Psoas muscle (tissue), 8 donors: ENCODE results near the gene MRPL55. TPM values are rescaled to one million over a fixed set of nuclear protein-coding genes. Genes with fewer than 3 reads are reported as not detected.
A peak's percentile ranks its signal among the peaks of the same experiment; 100 is the strongest.
"Not testable (repeated sequence)": the region's sequence is repeated elsewhere in the genome, so short reads cannot be mapped to it uniquely, and the experiment has no call there.

Source experiments
- ATAC-seq, 4 donors: fragments of 200-7000 bp; cut with Tn5 transposase; one replicate each; pipeline ENCODE4 v1.9.1; 2020; ENCODE audit warnings: moderate library complexity in 3 of 4, mild to moderate bottlenecking in 2 of 4
- DNase-seq, 2 donors: peaks; one replicate each; pipeline ENCODE4 v3.0.0-alpha.2; 2020
- H3K27ac ChIP-seq: fragments of 200-600 bp; one replicate; pipeline ENCODE4 v1.8.0; 2022
- H3K27me3 ChIP-seq, 3 donors: fragments of 200-600 bp in 1 of 3; one replicate each; pipeline versions ENCODE4 v1.6.1 to v1.8.0; 2013 to 2022; ENCODE audit warnings: low read length in 2 of 3, mild to moderate bottlenecking in 2 of 3, moderate library complexity in 1 of 3; ENCODE audit not compliant: insufficient read depth in 3 of 3
- H3K36me3 ChIP-seq, 2 donors: fragments of 200-600 bp in 1 of 2; one replicate each; pipeline versions ENCODE4 v1.6.1 to v1.8.0; 2013 to 2022; ENCODE audit warnings: low read depth in 1 of 2, mild to moderate bottlenecking in 1 of 2, moderate library complexity in 1 of 2; ENCODE audit not compliant: insufficient read depth in 1 of 2
- H3K4me1 ChIP-seq: fragments of 200-600 bp; one replicate; pipeline ENCODE4 v1.8.0; 2022
- H3K4me3 ChIP-seq: fragments of 200-600 bp; one replicate; pipeline ENCODE4 v1.8.0; 2022; ENCODE audit warnings: mild to moderate bottlenecking
- H3K9me3 ChIP-seq: fragments of 200-600 bp; one replicate; pipeline ENCODE4 v1.8.0; 2022
- WGBS, 3 donors: extraction: QIAGEN DNeasy Blood & Tissue Kit; methylation state at CpG; one replicate each; pipeline versions ENCODE4 v1.1.6 to v1.1.7; 2013; 5-methylcytosine and 5-hydroxymethylcytosine counted together
- intact Hi-C, 2 donors: fragments of 100-400 bp; cut with DNase I; formaldehyde crosslinking; loops; one replicate each; pipeline versions ENCODE4 v1.11.0 to v1.14.2; 2022
- polyA plus RNA-seq, 3 donors: library from polyadenylated mRNA; stranded (reverse); fragments of 200-250 nt; gene quantifications; one replicate each; pipeline ENCODE4 v1.2.3, GENCODE V29; 2013
- total RNA-seq, 4 donors: library from RNA; stranded (reverse); fragmentation: NEBNext Ultra II Directional in 2 of 4; extraction: Animal tissue kit (Norgen Biotek cat#: 25700) in 2 of 4; gene quantifications; one replicate each; pipeline versions ENCODE4 v1.2.1 to v1.2.4, GENCODE V29; 2021 to 2023
- TF ChIP-seq, protein P1 (sequence below): fragments of 200-600 bp; IDR thresholded peaks from one replicate; pipeline ENCODE4 v1.8.0; 2022; ENCODE audit warnings: antibody characterized with exemption
- donor health status: healthy with polysubstance abuse.
- donor health status: DM: no; HTN: no; CAD: no; lungs with moderate emphysema.
- donor health status: Bipolar disorder and iron deficiency.
- donor health status: healthy.
- donor health status: DM: yes; HTN: yes; CAD: no.
- donor health status: DM: no; HTN: no; CAD: no.
- donor health status: DM: no; HTN: no; CAD: no.
- donor health status: DM: yes; HTN: yes; CAD: no.

The MRPL55 gene
- total and polyA plus RNA-seq, 7 donors, result 35.7 to 86.2 (median 43.4) TPM

DNA sequence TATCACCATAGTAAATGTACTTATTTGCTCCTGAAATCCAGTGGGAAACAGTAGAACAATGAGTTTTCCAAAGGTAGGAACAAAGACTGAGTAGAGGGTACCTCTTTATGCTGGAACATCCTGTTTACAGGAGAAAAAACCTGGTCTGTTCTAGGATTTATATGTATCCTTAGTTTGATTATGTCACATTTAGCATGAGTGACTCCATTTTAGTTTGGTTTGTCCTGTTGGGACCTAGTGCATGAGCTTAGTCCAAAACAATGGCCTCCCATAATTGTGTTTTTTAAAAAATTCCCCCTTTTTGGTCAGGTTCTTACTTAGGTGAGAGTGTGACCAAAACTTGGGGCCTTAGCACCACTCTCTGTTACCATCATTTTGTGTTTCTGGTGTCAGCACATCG is 3.5 kb upstream of the MRPL55 start:
- Histone ChIP-seq H3K9me3 (no peaks in the 10 kb centered on the region), H3K27me3 (no peaks in the 10 kb centered on the region), H3K27ac (no peak overlapping the region), H3K36me3 (peaks cover 0 to 2% of the 10 kb centered on the region in 2 donors), H3K4me1 (peaks cover 16% of the 10 kb centered on the region), H3K4me3 (no peak overlapping the region)
- TF ChIP-seq, protein P1, sequence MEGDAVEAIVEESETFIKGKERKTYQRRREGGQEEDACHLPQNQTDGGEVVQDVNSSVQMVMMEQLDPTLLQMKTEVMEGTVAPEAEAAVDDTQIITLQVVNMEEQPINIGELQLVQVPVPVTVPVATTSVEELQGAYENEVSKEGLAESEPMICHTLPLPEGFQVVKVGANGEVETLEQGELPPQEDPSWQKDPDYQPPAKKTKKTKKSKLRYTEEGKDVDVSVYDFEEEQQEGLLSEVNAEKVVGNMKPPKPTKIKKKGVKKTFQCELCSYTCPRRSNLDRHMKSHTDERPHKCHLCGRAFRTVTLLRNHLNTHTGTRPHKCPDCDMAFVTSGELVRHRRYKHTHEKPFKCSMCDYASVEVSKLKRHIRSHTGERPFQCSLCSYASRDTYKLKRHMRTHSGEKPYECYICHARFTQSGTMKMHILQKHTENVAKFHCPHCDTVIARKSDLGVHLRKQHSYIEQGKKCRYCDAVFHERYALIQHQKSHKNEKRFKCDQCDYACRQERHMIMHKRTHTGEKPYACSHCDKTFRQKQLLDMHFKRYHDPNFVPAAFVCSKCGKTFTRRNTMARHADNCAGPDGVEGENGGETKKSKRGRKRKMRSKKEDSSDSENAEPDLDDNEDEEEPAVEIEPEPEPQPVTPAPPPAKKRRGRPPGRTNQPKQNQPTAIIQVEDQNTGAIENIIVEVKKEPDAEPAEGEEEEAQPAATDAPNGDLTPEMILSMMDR, result no peak
- intact Hi-C loops, result no loop called here
- no peak for DNase-seq
- 83 to 94% (median 88%) methylated on average over 1 of the region's 1 CpG for WGBS, 3 donors
- ATAC-seq, result no peak

DNA sequence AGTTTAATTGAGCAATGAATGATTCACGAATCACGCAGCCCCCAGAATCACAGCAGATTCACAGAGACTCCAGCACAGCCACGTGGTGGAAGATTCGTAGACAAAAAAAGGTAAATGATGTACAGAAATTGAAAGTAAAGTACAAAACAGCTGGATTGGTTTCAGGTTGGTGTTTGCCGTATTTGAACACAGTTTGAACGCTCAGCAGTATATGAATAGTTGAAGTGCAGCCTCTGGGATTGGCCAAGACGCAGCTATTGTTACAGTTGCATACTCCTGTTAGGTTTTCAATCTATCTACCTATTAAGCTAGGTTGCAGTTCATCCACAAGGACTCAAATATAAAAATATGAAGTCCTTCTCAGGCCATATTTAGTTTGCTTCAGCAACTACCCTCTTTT is 3.1 kb upstream of the MRPL55 start:
- Histone ChIP-seq H3K4me1 (peaks cover 16% of the 10 kb centered on the region), H3K4me3 (no peak overlapping the region), H3K9me3 (no peaks in the 10 kb centered on the region), H3K27ac (no peak overlapping the region), H3K36me3 (peaks cover 0 to 7% of the 10 kb centered on the region in 2 donors), H3K27me3 (no peaks in the 10 kb centered on the region)
- intact Hi-C loops, result no loop called here
- WGBS, 3 donors, result 87 to 94% (median 88%) methylated on average over 7 of the region's 7 CpGs
- ATAC-seq (no peak), DNase-seq (no peak)
- TF ChIP-seq, protein P1, result no peak

DNA sequence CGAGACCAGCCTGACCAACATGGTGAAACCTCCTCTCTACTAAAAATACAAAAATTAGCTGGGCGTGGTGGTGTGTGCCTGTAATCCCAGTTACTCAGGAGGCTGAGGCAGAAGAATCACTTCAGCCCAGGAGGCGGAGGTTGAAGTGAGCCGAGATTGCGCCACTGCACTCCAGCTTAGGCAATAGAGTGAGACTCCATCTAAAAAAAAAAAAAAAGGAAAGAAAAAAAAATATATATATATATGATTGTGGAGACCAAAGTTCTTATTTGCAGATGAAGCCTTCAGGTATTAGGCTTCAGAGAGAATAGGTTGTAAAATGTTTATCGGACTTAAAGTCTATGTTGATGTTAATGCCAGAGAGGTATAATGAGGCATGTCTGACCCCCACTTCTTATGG is 2.2 kb upstream of the MRPL55 start:
- H3K27me3 ChIP-seq, H3K9me3 ChIP-seq, H3K27ac ChIP-seq, intact Hi-C loops, H3K4me3 ChIP-seq, ATAC-seq, DNase-seq: not testable (repeated sequence)
- peaks cover 0 to 15% of the 10 kb centered on the region in 2 donors for H3K36me3 ChIP-seq
- WGBS, 3 donors, result 96 to 99% (median 97%) methylated on average over 6 of the region's 6 CpGs
- H3K4me1 ChIP-seq, result peaks cover 16% of the 10 kb centered on the region

DNA sequence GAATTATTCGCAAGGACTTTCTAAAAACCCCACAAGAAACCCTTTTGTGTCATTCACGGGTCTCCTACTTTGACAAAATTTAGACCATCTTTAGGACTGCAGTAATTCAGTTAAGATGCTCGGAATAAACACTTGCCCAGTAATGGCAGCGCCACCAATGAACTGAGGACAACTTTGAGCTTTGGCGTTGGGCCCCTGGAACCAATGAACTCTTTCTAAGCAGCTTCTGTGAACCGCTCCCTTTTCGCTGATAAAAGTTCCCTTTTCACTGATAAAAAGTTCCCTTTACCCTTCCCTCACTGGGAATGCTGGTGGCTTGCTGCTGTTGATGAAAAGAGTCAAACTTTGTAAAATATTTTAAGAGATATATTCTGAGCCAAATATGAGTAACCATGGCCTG is 1.5 kb upstream of the MRPL55 start:
- H3K4me1 ChIP-seq, result peaks cover 16% of the 10 kb centered on the region
- peaks cover 0 to 22% of the 10 kb centered on the region in 2 donors for H3K36me3 ChIP-seq
- no peak overlapping the region for H3K27ac ChIP-seq
- intact Hi-C loops, result no loop called here
- TF ChIP-seq, protein P1, result no peak
- no peaks in the 10 kb centered on the region for H3K9me3 ChIP-seq
- no peaks in the 10 kb centered on the region for H3K27me3 ChIP-seq
- 86 to 92% (median 90%) methylated on average over 7 of the region's 7 CpGs for WGBS, 3 donors
- no peak for DNase-seq
- ATAC-seq, result no peak
- H3K4me3 ChIP-seq, result no peak overlapping the region

DNA sequence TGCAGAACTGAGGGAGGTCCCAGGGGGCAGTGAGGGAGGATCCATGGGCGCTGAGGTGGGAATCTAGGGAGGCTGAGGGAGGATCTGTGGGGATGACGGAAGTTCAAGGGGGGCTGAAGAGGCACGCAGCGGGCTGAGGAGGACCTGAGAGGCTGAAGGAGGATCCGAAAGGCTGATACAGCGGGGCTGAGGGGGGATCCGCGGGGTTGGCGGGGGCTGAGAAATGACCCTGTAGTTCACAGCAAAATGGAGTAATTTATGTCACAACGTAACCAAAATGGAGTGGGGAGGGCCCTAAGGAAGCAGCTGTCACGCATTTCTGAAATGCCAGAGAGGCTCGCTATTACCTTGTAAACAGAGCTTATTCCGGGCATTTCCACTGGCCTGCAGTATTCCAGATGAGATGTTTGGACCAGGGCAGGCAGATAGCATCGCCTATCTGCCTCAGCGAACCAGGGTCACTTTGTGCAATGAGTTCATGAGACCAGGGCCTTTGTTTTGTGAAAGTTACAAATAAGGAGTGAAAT is 926 bp upstream of the MRPL55 start:
- DNase-seq (no peak), ATAC-seq (no peak)
- peak overlapping the region; percentile 88 for H3K27ac ChIP-seq
- no peaks in the 10 kb centered on the region for H3K27me3 ChIP-seq
- H3K9me3 ChIP-seq, result no peaks in the 10 kb centered on the region
- intact Hi-C loops, result no loop called here
- H3K4me1 ChIP-seq, result peaks cover 16% of the 10 kb centered on the region
- TF ChIP-seq, protein P1, result no peak
- peaks cover 0 to 22% of the 10 kb centered on the region in 2 donors for H3K36me3 ChIP-seq
- peak overlapping the region; percentile 98 for H3K4me3 ChIP-seq
- 25 to 40% (median 30%) methylated on average over 15 of the region's 15 CpGs for WGBS, 3 donors
